ENCODE measurements around the gene BMP15. TPM values are rescaled to one million over a fixed set of nuclear protein-coding genes. Genes with fewer than 3 reads are reported as not detected.

Gene BMP15
- total and polyA plus RNA-seq, 2 donors (not counting 3 experiments of a cell fraction or from before 2014, with no cell fraction given) = not detected

Other genes with a start within 250 kb of the BMP15 start
- 57.5 and 58.7 TPM in 2 replicates for gene SHROOM4, start 96.5 kb upstream of the BMP15 start, total RNA-seq
- gene SHROOM4, start 96.5 kb upstream of the BMP15 start, polyA plus RNA-seq = 29.7 and 29.8 TPM in 2 replicates